Measurements from ENCODE around the gene RAB19.
"Not testable (repeated sequence)": the region's sequence is repeated elsewhere in the genome, so short reads cannot be mapped to it uniquely, and the experiment has no call there.

RAB19 gene

GRCh38 chr7:140400381-140400780 lies 3.5 kb upstream of the RAB19 start:
- in situ Hi-C loops (cut with MboI; ENCODE audit: low sequenced_read_pairs) = no loop called here

- in situ Hi-C loops (cut with MboI; ENCODE audit: low sequenced_read_pairs) = no loop called here
Observed at GRCh38 chr7:140402178-140402835, 1.6 kb upstream of the RAB19 start.

DNA sequence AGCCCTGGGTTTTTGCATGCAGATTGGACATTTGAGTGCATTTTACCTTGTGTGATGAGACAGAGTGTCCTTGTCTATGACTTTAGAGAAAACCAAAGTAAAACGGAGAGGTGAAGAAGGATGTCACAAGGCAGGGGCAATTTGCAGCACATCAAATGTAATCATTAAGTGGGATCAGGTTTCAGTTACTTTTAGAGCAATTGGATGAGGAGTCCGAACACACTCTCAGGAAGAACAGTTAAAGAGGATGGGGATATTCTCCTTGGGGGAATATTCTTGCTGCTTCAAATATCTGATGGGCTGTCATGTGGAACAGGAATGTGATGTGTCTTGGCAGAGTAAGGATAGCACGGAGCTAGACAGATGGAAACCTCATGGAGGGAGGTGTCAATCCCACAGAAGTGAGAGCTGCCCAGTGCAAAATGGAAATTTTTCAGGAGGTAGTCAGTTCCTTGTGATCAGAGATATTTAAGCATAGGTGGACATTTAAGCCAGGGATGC lies 757 bp downstream of the RAB19 start:
- in situ Hi-C loops (cut with MboI; ENCODE audit: low sequenced_read_pairs) = no loop called here

- in situ Hi-C loops (cut with MboI; ENCODE audit: low sequenced_read_pairs) = no loop called here
Observed at GRCh38 chr7:140415361-140415760, 11.5 kb downstream of the RAB19 start.

DNA sequence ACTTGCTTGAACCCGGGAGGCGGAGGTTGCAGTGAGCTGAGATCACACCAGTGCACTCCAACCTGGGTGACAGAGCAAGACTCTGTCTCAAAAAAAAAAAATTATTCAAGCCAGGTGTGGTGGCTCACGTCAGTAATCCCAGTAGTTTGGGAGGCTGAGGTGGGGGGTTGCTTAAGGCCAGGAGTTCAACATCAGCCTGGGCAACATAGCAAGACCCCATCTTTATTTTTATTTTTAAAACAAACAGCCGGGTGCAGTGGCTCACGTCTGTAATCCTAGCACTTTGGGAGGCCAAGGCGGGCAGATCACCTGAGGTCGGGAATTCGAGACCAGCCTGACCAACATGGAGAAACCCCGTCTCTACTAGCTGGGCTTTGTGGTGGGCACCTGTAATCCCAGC lies 12.0 kb downstream of the RAB19 start:
- in situ Hi-C loops (cut with MboI; ENCODE audit: low sequenced_read_pairs) = not testable (repeated sequence)

DNA sequence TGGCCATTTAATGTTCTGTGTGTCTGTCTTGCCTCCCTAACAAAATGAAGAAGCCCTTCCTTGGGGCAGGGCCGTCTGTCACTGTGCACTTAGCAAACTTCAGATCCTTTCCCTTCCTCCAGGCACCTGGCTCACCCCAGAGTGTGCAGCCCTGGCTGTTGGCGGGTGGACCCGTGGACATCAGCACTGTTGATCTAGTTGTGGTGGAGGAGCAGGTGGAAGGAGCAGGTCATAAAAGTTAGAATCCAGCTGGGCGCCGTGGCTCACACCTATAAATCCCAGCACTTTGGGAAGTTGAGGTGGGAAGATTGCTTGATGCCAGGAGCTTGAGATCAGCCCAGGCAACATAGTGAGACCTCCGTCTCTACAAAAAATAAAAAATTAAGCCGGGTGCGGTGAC lies 12.7 kb downstream of the RAB19 start:
- in situ Hi-C loops (cut with MboI; ENCODE audit: low sequenced_read_pairs) = no loop called here

GRCh38 chr7:140417456-140418155 lies 13.7 kb downstream of the RAB19 start:
- in situ Hi-C loops (cut with MboI; ENCODE audit: low sequenced_read_pairs) = no loop called here

DNA sequence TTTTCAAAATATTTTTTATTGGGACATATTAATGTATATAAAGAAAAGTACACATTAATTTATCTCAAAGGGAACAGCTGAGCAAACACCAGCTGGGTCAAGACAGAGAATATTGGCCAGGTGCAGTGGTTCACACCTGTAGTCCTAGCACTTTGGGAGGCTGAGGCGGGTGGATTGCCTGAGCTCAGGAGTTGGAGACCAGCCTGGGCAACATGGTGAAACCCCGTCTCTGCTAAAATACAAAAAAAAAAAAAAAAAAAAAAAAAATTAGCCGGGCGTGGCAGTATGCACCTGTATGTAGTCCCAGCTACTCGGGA lies 14.3 kb downstream of the RAB19 start:
- in situ Hi-C loops (cut with MboI; ENCODE audit: low sequenced_read_pairs) = not testable (repeated sequence)

GRCh38 chr7:140418653-140419052 lies 14.8 kb downstream of the RAB19 start:
- in situ Hi-C loops (cut with MboI; ENCODE audit: low sequenced_read_pairs) = no loop called here

- in situ Hi-C loops (cut with MboI; ENCODE audit: low sequenced_read_pairs) = no loop called here
Observed at GRCh38 chr7:140421521-140421920, 17.7 kb downstream of the RAB19 start.

DNA sequence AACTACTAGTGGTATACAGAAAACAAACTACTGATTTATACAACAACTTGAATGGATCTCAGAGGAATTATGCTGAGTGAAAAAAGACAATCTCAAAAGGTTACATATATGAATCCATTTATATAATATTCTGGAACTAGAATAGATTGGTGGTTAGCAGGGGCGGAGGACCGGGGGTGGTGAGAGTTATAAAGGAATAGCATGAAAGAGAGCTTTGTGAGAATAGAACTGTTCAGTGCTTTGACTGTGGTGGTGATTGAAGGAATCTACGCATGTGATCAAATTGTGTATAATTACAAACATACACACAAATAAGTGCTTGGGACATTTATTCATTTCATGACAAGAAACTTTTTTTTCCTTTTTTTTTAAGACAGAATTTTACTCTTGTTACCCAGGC lies 19.6 kb downstream of the RAB19 start:
- in situ Hi-C loops (cut with MboI; ENCODE audit: low sequenced_read_pairs) = no loop called here

DNA sequence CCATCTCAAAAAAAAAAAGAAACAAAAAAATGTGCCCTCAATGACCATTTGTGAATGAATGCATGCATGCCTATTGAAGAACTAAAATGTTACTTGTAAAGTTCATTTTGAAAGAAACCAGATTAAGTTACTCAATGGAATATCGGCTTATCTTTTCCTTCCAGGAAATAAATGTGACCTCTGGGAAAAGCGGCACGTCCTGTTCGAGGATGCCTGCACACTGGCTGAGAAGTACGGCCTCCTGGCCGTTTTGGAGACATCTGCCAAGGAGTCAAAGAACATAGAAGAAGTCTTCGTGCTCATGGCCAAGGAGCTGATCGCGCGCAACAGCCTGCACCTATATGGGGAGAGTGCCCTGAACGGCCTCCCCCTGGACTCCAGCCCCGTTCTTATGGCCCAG lies 21.9 kb downstream of the RAB19 start:
- in situ Hi-C loops (cut with MboI; ENCODE audit: low sequenced_read_pairs) = no loop called here

DNA sequence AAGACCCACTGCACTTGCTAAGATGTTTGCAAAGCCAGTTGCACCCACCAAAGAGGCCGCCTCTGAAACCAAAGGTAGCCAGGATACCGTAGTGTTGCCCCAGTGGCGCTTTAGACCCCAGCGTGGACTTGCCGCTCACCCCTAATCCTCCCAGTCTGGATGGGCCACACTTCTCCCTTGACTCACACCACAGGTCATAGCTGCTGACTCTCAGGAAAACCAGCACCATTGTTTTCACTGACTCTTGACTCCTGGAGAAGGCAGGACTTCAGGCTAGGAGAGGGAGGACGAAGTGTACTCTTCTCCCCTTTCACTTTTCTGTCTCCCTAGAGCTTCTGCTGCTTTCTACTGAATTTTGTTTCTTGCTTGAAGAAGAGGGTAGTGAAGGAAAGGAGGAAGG lies 22.3 kb downstream of the RAB19 start:
- in situ Hi-C loops (cut with MboI; ENCODE audit: low sequenced_read_pairs) = no loop called here

GRCh38 chr7:140433396-140433795 lies 29.5 kb downstream of the RAB19 start:
- in situ Hi-C loops (cut with MboI; ENCODE audit: low sequenced_read_pairs) = no loop called here

DNA sequence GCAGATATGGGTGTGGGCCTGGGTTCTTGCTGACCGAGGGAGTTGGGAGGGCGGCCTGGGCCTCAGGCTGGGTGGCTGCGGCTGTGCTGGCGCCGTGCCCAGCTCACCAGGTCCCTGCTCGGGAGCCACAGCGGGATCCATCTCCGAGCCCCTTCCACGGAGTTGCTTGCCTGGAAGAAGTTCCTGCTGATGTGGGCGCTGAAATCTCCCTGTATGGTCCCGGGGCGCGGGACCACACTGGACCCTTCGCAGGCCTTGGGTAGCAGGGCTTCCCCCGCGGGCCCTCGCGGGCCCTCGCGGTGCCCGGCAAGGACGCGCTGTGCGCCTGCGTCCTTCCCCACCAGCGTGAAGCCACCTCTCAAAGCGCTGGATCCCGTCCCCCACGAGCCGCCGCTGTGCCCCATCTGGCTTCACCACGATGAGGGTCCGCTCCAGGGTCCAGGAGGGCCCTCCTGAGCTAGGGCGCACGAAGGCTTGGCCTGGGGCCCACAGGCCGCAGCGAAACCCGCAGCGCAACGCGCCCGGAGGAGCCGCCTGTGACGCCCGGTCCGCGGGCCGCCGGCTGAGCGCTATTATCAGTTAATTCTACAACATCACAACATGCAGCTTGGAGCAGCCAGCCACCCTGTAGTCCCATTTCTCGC lies 31.5 kb downstream of the RAB19 start:
- in situ Hi-C loops (cut with MboI; ENCODE audit: low sequenced_read_pairs) = no loop called here

DNA sequence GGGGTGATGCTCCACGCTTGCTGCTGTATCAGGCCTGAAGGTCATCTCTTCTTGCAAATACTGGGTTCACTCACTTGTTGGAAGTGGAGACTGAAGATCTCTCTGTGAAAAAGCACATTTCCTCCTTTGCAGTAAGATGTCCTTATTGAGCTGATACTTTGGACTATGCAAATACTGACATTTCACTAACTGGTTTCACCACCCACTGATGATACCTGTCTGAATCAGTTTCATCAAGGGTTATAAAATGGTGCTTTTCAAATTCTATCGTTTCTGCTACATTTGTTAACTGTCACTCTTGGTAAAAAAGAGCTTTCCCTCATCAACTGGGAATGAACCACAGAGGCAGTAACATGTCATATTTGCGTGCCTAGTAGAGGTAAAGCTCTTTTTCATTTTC lies 35.5 kb downstream of the RAB19 start:
- in situ Hi-C loops (cut with MboI; ENCODE audit: low sequenced_read_pairs) = no loop called here

- in situ Hi-C loops (cut with MboI; ENCODE audit: low sequenced_read_pairs) = no loop called here
Observed at GRCh38 chr7:140440593-140440992, 36.7 kb downstream of the RAB19 start.

DNA sequence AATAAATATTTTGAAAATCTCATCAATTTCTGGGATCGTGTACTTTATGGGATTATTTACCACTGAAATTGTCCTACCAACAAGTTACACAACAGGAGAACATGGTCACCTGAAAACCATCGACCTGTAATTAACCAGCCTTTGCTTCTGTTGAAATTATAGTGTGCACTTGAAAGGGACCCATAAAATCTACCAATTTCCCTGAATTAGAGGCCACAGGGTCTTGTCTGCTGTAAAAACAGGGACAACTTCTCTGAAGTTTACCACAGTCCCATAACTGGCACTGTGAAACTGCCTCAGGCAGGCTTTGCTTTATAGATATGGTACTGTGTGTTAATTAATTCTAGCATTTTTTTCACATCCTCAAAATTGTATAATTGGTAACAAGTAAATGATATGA lies 37.7 kb downstream of the RAB19 start:
- in situ Hi-C loops (cut with MboI; ENCODE audit: low sequenced_read_pairs) = no loop called here

DNA sequence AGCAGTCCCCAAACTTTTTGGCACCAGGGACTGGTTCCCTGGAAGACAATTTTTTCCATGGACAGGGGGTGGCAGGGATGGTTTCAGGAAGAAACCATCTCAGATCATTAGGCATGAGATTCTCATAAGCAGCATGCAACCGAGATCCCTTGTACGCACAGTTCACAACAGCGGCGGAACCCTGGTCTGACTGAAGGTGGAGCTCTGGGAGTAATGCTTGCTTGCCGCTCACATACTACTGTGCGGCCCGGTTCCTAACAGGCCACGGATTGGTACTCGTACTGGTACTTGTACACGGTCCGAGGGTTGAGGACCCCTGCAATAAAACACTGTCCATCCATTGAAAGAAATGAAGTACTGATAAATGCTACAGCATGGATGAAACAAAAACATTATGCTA lies 42.6 kb downstream of the RAB19 start:
- in situ Hi-C loops (cut with MboI; ENCODE audit: low sequenced_read_pairs) = no loop called here

DNA sequence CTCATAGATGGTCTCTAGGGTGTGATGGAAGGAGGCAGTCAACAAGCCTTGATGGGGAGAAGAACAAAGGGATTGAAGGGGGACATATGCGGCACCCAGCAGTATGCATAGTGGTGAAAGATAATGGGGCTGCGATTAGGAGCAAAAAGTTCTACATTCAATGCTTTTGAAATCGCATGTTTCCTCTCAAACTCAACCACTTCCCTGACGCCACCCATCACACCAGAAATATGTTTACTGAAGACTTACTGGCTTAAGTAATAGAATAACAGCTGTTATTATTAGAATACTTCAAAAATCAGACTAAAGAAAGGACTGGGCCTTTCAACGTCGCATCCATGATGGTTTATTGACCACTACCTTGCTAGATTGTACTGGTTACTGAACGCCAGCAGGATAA lies 44.0 kb downstream of the RAB19 start:
- in situ Hi-C loops (cut with MboI; ENCODE audit: low sequenced_read_pairs) = no loop called here

GRCh38 chr7:140448781-140449480 lies 45.1 kb downstream of the RAB19 start:
- in situ Hi-C loops (cut with MboI; ENCODE audit: low sequenced_read_pairs) = no loop called here

- in situ Hi-C loops (cut with MboI; ENCODE audit: low sequenced_read_pairs) = no loop called here
Observed at GRCh38 chr7:140451716-140452115, 47.9 kb downstream of the RAB19 start.
